Panc1 (cell line): ENCODE data around the gene MORN1. TPM values are rescaled to one million over a fixed set of nuclear protein-coding genes. Genes with fewer than 3 reads are reported as not detected.

Source experiments
- ATAC-seq: fragments of 200-7000 bp; cut with Tn5 transposase; 2 replicates; pipeline ENCODE4 v1.9.1; 2020; ENCODE audit warnings: mild to moderate bottlenecking, moderate library complexity
- BruUV-seq: library from RNA; stranded (reverse); fragments of 400-500 nt; replicated peaks from 2 replicates; lab custom pipeline; 2021; lab: Mats Ljungman, UMichigan
- CTCF ChIA-PET: fragments of 300-600 bp; sonication (Branson Sonifier 250); formaldehyde crosslinking; loops from one replicate; lab custom pipeline; 2022; ENCODE audit warnings: antibody characterized with exemption; lab: Charles Lee
- POLR2A ChIA-PET: fragments of 300-600 bp; sonication (Branson Sonifier 250); formaldehyde crosslinking; loops from one replicate; lab custom pipeline; 2022; ENCODE audit warnings: antibody characterized with exemption; lab: Charles Lee
- DNase-seq: peaks from one replicate; pipeline ENCODE4 v3.0.0-alpha.2; 2010; ENCODE audit warnings: low read depth, low spot score
- H3K27ac ChIP-seq: 2 replicates; pipeline ENCODE4 v1.5.1; 2011; ENCODE audit warnings: mild to moderate bottlenecking, low read length, inconsistent platforms
- H3K27me3 ChIP-seq: fragments of 200-500 bp; sonication (Bioruptor generic); 2 replicates; pipeline ENCODE4 v1.6.0; 2014; ENCODE audit warnings: low read length, inconsistent platforms; ENCODE audit not compliant: control insufficient read depth, insufficient read depth
- H3K36me3 ChIP-seq: fragments of 200-500 bp; sonication (Bioruptor generic); 2 replicates; pipeline ENCODE4 v1.5.1; 2014; ENCODE audit warnings: inconsistent platforms, mild to moderate bottlenecking, low read length, moderate library complexity; ENCODE audit not compliant: control insufficient read depth, insufficient read depth
- H3K4me1 ChIP-seq: 2 replicates; pipeline ENCODE4 v1.5.1; 2011; ENCODE audit warnings: inconsistent platforms, mild to moderate bottlenecking, low read length, moderate library complexity; ENCODE audit not compliant: control insufficient read depth, insufficient read depth
- H3K4me3 ChIP-seq, 2 experiments: 2 replicates each; pipeline ENCODE4 v1.5.1; 2011 to 2012; ENCODE audit warnings: low read depth in 2 of 2, low read length in 2 of 2, mild to moderate bottlenecking in 2 of 2, inconsistent platforms in 1 of 2, moderate library complexity in 1 of 2
- H3K9me3 ChIP-seq: fragments of 200-500 bp; sonication (Bioruptor generic); 2 replicates; pipeline ENCODE4 v1.5.1; 2014; ENCODE audit warnings: low read depth, mild to moderate bottlenecking, inconsistent platforms, low read length, moderate library complexity; ENCODE audit not compliant: control insufficient read depth, insufficient read depth
- CTCF ChIP-seq: fragments of 450-650 bp; IDR thresholded peaks from 2 replicates; pipeline ENCODE4 v1.5.1; 2017; ENCODE audit warnings: mild to moderate bottlenecking
- POLR2AphosphoS5 ChIP-seq: IDR thresholded peaks from 2 replicates; pipeline ENCODE4 v1.6.1; 2012; ENCODE audit warnings: mild to moderate bottlenecking, low read depth, low read length, moderate library complexity
- REST ChIP-seq, 2 experiments: IDR thresholded peaks; 2 replicates each; pipeline ENCODE4 v1.6.1; 2011 to 2012; ENCODE audit warnings: low read depth in 2 of 2, control low read depth in 1 of 2, low read length in 1 of 2, mild to moderate bottlenecking in 1 of 2, moderate library complexity in 1 of 2; ENCODE audit not compliant: insufficient read depth in 1 of 2
- SIN3A ChIP-seq: IDR thresholded peaks from 2 replicates; pipeline ENCODE4 v1.6.1; 2012; ENCODE audit warnings: low read depth, mild to moderate bottlenecking, low read length, moderate library complexity, borderline replicate concordance; ENCODE audit not compliant: insufficient read depth
- TCF7L2 ChIP-seq: IDR thresholded peaks from 2 replicates; pipeline ENCODE4 v1.6.1; 2011; ENCODE audit warnings: mild to moderate bottlenecking, low read depth, low read length, inconsistent platforms
- in situ Hi-C: cut with HindIII; loops from 2 replicates; pipeline ENCODE4 v1.10.0; 2016; ENCODE audit warnings: low sequenced_read_pairs, low pct_unique_long_range_greater_than_20kb
- intact Hi-C: fragments of 100-400 bp; cut with micrococcal nuclease; formaldehyde crosslinking; loops from one replicate; pipeline ENCODE4 v1.10.0; 2022; ENCODE audit not compliant: unreplicated experiment
- total RNA-seq: library from RNA; stranded (reverse); gene quantifications from one replicate; pipeline ENCODE4 v1.2.1, GENCODE V29; 2021; ENCODE audit not compliant: unreplicated experiment

Gene MORN1
- total RNA-seq, 1 experiment from 2014 or later, result 21.3 TPM

- Histone ChIP-seq H3K4me3 (no peak overlapping the region), H3K27me3 (no peaks in the 10 kb centered on the region), H3K9me3 (no peaks in the 10 kb centered on the region), H3K27ac (no peak overlapping the region), H3K4me1 (no peaks in the 10 kb centered on the region; the same call in 1 of the 2 replicates), H3K36me3 (no peaks in the 10 kb centered on the region)
- ATAC-seq, result no peak
- DNase-seq, result no peak
- in situ Hi-C loops (no loop called here), intact Hi-C loops (no loop called here)
- no peak for TF ChIP-seq SIN3A
- TF ChIP-seq TCF7L2, result no peak
- no peak for TF ChIP-seq REST (IDR thresholded peaks at IDR 0.05; ENCODE audit: insufficient read depth in 1 of 2, low read depth in 2 of 2, low read length in 1 of 2)
- no peak for TF ChIP-seq CTCF
- TF ChIP-seq POLR2AphosphoS5, result no peak
- ChIA-PET CTCF (interaction anchor here (0.5 kb wide), 1 partner anchor 143 kb away, joined by 3 read pairs; no protein-coding TSS in a partner anchor), POLR2A (no interaction called here)
- no TSS peak for BruUV-seq
These were observed 38.3 kb downstream of the MORN1 start for GRCh38 chr1:2352897-2353550.

- intact Hi-C loops (no loop called here), in situ Hi-C loops (no loop called here)
- no peaks in the 10 kb centered on the region for H3K4me1 ChIP-seq
- H3K36me3 ChIP-seq, result no peaks in the 10 kb centered on the region
- no peaks in the 10 kb centered on the region for H3K27me3 ChIP-seq
- no peak for DNase-seq
- POLR2A ChIA-PET, result no interaction called here
- H3K27ac ChIP-seq, result no peak overlapping the region
- no peak for ATAC-seq
- no peak overlapping the region for H3K4me3 ChIP-seq
- CTCF ChIA-PET, result interaction anchor here (0.5 kb wide), 1 partner anchor 143 kb away, joined by 3 read pairs; no protein-coding TSS in a partner anchor
- BruUV-seq, result no TSS peak
- TF ChIP-seq CTCF, result no peak
- no peak for TF ChIP-seq TCF7L2
- no peak for TF ChIP-seq REST (IDR thresholded peaks at IDR 0.05; ENCODE audit: insufficient read depth in 1 of 2, low read depth in 2 of 2, low read length in 1 of 2)
- no peak for TF ChIP-seq SIN3A
- TF ChIP-seq POLR2AphosphoS5, result no peak
- H3K9me3 ChIP-seq, result no peaks in the 10 kb centered on the region
These were observed 38.9 kb downstream of the MORN1 start for GRCh38 chr1:2352341-2352896.
